Measurements from ENCODE around the gene PIP4K2C. TPM values are rescaled to one million over a fixed set of nuclear protein-coding genes. Genes with fewer than 3 reads are reported as not detected.

The PIP4K2C gene
- total RNA-seq, 3 donors from 2014 or later (not counting 1 experiment from before 2014, with no cell fraction given) = 41.0 to 62.9 (median 52.0) TPM

DNA sequence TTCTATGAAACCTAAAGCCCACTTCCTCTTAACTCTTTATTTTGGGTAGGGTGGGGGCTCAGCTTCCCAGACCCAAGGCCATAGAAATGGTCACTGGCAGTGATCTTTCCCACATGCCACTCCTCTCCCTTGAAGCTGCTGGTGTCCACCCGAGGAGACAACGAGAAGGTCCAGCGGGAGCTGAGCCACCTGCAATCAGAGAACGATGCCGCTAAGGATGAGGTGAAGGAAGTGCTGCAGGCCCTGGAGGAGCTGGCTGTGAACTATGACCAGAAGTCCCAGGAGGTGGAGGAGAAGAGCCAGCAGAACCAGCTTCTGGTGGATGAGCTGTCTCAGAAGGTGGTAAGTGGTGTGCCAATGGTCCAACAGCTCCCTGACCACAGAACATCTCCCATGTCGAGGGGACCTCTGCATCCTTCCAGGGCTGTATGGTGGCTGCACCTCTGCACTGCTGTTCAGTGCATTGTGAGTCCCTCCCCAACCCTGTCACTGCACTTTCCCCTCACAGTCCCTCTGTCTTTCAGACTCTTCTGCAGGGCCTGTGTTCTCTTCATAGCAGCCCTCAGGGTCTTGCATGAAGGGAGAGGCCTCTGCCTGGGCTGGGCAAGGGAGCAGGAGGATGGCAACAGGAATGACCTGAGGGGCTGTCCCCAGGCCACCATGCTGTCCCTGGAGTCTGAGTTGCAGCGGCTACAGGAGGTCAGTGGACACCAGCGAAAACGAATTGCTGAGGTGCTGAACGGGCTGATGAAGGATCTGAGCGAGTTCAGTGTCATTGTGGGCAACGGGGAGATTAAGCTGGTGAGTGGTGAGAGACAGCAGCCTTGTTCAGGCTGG is 18.8 kb upstream of the PIP4K2C start:
- no peaks in the 10 kb centered on the region for H3K36me3 ChIP-seq (ENCODE audit: control insufficient read depth, insufficient read depth, low read length)
- no peak for ATAC-seq
- TF ChIP-seq CTCF (IDR thresholded peaks at IDR 0.05) = no peak
- DNase-seq = no peak
- H3K9me3 Mint-ChIP-seq = no peaks in the 10 kb centered on the region
- no peak overlapping the region for H3K4me3 Mint-ChIP-seq
- no peaks in the 10 kb centered on the region for H3K9me3 ChIP-seq (ENCODE audit: control insufficient read depth, insufficient read depth, low read length)
- 94% methylated on average over 12 of the region's 12 CpGs for WGBS (ENCODE audit: insufficient coverage)
- H3K27me3 ChIP-seq (ENCODE audit: control insufficient read depth, insufficient read depth, low read length) = no peaks in the 10 kb centered on the region
- intact Hi-C loops (cut with micrococcal nuclease) = no loop called here
- H3K4me1 Mint-ChIP-seq = no peaks in the 10 kb centered on the region
- H3K27me3 Mint-ChIP-seq (ENCODE audit: low read depth in 2 of 2) = peaks cover 0 to 13% of the 10 kb centered on the region in 2 donors
- H3K27ac ChIP-seq (ENCODE audit: low read length) = no peak overlapping the region
- H3K4me3 ChIP-seq (ENCODE audit: low read length) = no peak overlapping the region
- H3K27ac Mint-ChIP-seq = no peak overlapping the region
- H3K4me1 ChIP-seq (ENCODE audit: control insufficient read depth, insufficient read depth, low read length) = no peaks in the 10 kb centered on the region
- no peaks in the 10 kb centered on the region for H3K36me3 Mint-ChIP-seq

GRCh38 chr12:57574795-57575194 is 16.2 kb upstream of the PIP4K2C start:
- DNase-seq (no peak), ATAC-seq (no peak)
- no peak overlapping the region for H3K27ac Mint-ChIP-seq
- Histone ChIP-seq H3K27me3 (ENCODE audit: control insufficient read depth, insufficient read depth, low read length) (no peaks in the 10 kb centered on the region), H3K36me3 (ENCODE audit: control insufficient read depth, insufficient read depth, low read length) (no peaks in the 10 kb centered on the region), H3K4me1 (ENCODE audit: control insufficient read depth, insufficient read depth, low read length) (no peaks in the 10 kb centered on the region), H3K9me3 (ENCODE audit: control insufficient read depth, insufficient read depth, low read length) (no peaks in the 10 kb centered on the region), H3K27ac (ENCODE audit: low read length) (no peak overlapping the region), H3K4me3 (ENCODE audit: low read length) (no peak overlapping the region)
- H3K36me3 Mint-ChIP-seq = no peaks in the 10 kb centered on the region
- no peaks in the 10 kb centered on the region for H3K4me1 Mint-ChIP-seq
- no peak overlapping the region for H3K4me3 Mint-ChIP-seq
- H3K9me3 Mint-ChIP-seq = no peaks in the 10 kb centered on the region
- intact Hi-C loops (cut with micrococcal nuclease) = no loop called here
- no peak for TF ChIP-seq CTCF (IDR thresholded peaks at IDR 0.05)
- peaks cover 0 to 7% of the 10 kb centered on the region in 2 donors for H3K27me3 Mint-ChIP-seq (ENCODE audit: low read depth in 2 of 2)
- 90% methylated on average over 10 of the region's 10 CpGs for WGBS (ENCODE audit: insufficient coverage)

- intact Hi-C loops (cut with micrococcal nuclease) = no loop called here
Observed at GRCh38 chr12:57575771-57576612, 15.0 kb upstream of the PIP4K2C start.

More at GRCh38 chr12:57575771-57576612, 15.0 kb upstream of the PIP4K2C start:
- H3K4me3 Mint-ChIP-seq = no peak overlapping the region
- H3K27me3 ChIP-seq (ENCODE audit: control insufficient read depth, insufficient read depth, low read length) = no peaks in the 10 kb centered on the region
- H3K27me3 Mint-ChIP-seq (ENCODE audit: low read depth in 2 of 2) = peaks cover 0 to 8% of the 10 kb centered on the region in 2 donors
- TF ChIP-seq CTCF (IDR thresholded peaks at IDR 0.05) = no peak
- no peak overlapping the region for H3K27ac Mint-ChIP-seq
- no peaks in the 10 kb centered on the region for H3K9me3 ChIP-seq (ENCODE audit: control insufficient read depth, insufficient read depth, low read length)
- no peak overlapping the region for H3K27ac ChIP-seq (ENCODE audit: low read length)
- DNase-seq = no peak
- no peak overlapping the region for H3K4me3 ChIP-seq (ENCODE audit: low read length)
- H3K36me3 ChIP-seq (ENCODE audit: control insufficient read depth, insufficient read depth, low read length) = no peaks in the 10 kb centered on the region
- H3K36me3 Mint-ChIP-seq = no peaks in the 10 kb centered on the region
- no peak for ATAC-seq
- H3K4me1 ChIP-seq (ENCODE audit: control insufficient read depth, insufficient read depth, low read length) = no peaks in the 10 kb centered on the region
- 88% methylated on average over 12 of the region's 12 CpGs for WGBS (ENCODE audit: insufficient coverage)
- no peaks in the 10 kb centered on the region for H3K4me1 Mint-ChIP-seq
- no peaks in the 10 kb centered on the region for H3K9me3 Mint-ChIP-seq
